Keratinocyte (primary cell): ENCODE data around the gene RERG. TPM values are rescaled to one million over a fixed set of nuclear protein-coding genes. Genes with fewer than 3 reads are reported as not detected.

Experiments used
- DNase-seq: peaks from one replicate; pipeline ENCODE4 v3.0.0-alpha.2; 2011; ENCODE audit warnings: low read depth, missing footprints, low spot score
- FAIRE-seq: peaks from 2 replicates; lab custom pipeline; 2011; peaks lifted over from hg19 to GRCh38; lab: Jason Lieb, UNC
- H2AFZ ChIP-seq: 2 replicates; pipeline ENCODE4 v1.6.0; 2012; ENCODE audit warnings: low read length, control low read depth, inconsistent platforms; ENCODE audit not compliant: control insufficient read depth
- H3K27ac ChIP-seq: 2 replicates; pipeline ENCODE4 v1.5.1; 2011; ENCODE audit warnings: low read length; ENCODE audit not compliant: control insufficient read depth, insufficient read depth
- H3K27me3 ChIP-seq: 3 replicates; pipeline ENCODE4 v1.6.0; 2011; ENCODE audit warnings: low read length; ENCODE audit not compliant: control insufficient read depth, insufficient read depth; ENCODE audit errors: extremely low read depth
- H3K36me3 ChIP-seq, 2 experiments: 2 replicates in 1 of 2; 3 replicates in 1 of 2; pipeline ENCODE4 v1.5.1; 2011; ENCODE audit warnings: low read length in 2 of 2, mild to moderate bottlenecking in 1 of 2; ENCODE audit not compliant: control insufficient read depth in 2 of 2, insufficient read depth in 2 of 2; ENCODE audit errors: extremely low read depth in 1 of 2
- H3K4me1 ChIP-seq: 3 replicates; pipeline ENCODE4 v1.5.1; 2011; ENCODE audit warnings: low read length; ENCODE audit not compliant: control insufficient read depth, insufficient read depth; ENCODE audit errors: extremely low read depth
- H3K4me2 ChIP-seq: 3 replicates; pipeline ENCODE4 v1.6.0; 2011; ENCODE audit warnings: low read depth, low read length; ENCODE audit not compliant: control insufficient read depth, insufficient read depth; ENCODE audit errors: extremely low read depth
- H3K4me3 ChIP-seq, 3 experiments: fragments of 200-600 bp in 1 of 3; sonication (generic) in 1 of 3; 2 replicates in 2 of 3; 3 replicates in 1 of 3; pipeline ENCODE4 v1.5.1; 2011 to 2016; ENCODE audit warnings: low read length in 3 of 3, mild to moderate bottlenecking in 3 of 3, control low read depth in 2 of 3, inconsistent platforms in 1 of 3, low read depth in 1 of 3, mixed read lengths in 1 of 3, mixed run types in 1 of 3, moderate library complexity in 1 of 3; ENCODE audit not compliant: control insufficient read depth in 2 of 3, insufficient read depth in 2 of 3; ENCODE audit errors: extremely low read depth in 1 of 3
- H3K79me2 ChIP-seq: 2 replicates; pipeline ENCODE4 v1.6.0; 2012; ENCODE audit warnings: low read length; ENCODE audit not compliant: control insufficient read depth, insufficient read depth
- H3K9ac ChIP-seq: 3 replicates; pipeline ENCODE4 v1.6.0; 2011; ENCODE audit warnings: low read length; ENCODE audit not compliant: control insufficient read depth, insufficient read depth; ENCODE audit errors: extremely low read depth
- H3K9me1 ChIP-seq: 3 replicates; pipeline ENCODE4 v1.6.0; 2011; ENCODE audit warnings: low read length; ENCODE audit not compliant: control insufficient read depth, insufficient read depth; ENCODE audit errors: extremely low read depth
- H3K9me3 ChIP-seq: 2 replicates; pipeline ENCODE4 v1.5.1; 2012; ENCODE audit warnings: low read depth, low read length; ENCODE audit not compliant: control insufficient read depth
- H4K20me1 ChIP-seq: 3 replicates; pipeline ENCODE4 v1.6.0; 2011; ENCODE audit warnings: low read length; ENCODE audit not compliant: control insufficient read depth, insufficient read depth; ENCODE audit errors: extremely low read depth
- EZH2 ChIP-seq: IDR thresholded peaks from one replicate; pipeline ENCODE4 v1.6.1; 2012; ENCODE audit warnings: inconsistent platforms, mild to moderate bottlenecking, low read length, moderate library complexity
- dilution Hi-C: fragments of 300-500 bp; cut with MboI; formaldehyde crosslinking; loops from one replicate; pipeline ENCODE4 v1.7.0; 2020; ENCODE audit warnings: low sequenced_read_pairs; ENCODE audit not compliant: extremely low pct_ligation_motif_present
- polyA plus RNA-seq, 5 experiments: library from polyadenylated mRNA; depleted of rRNA in 3 of 5; stranded (reverse) in 3 of 5; stranded (forward) in 1 of 5; unstranded in 1 of 5; fragments of >200 nt; gene quantifications; 1 replicate in 1 of 5; 2 replicates in 3 of 5; 3 replicates in 1 of 5; pipeline versions ENCODE4 v1.2.1 to v1.2.3, GENCODE V29; 2011 to 2012; ENCODE audit warnings: missing spikeins in 2 of 5, low read depth in 1 of 5, low replicate concordance in 1 of 5
- TF ChIP-seq, protein P1 (sequence below), 3 experiments: IDR thresholded peaks in 1 of 3; conservative IDR thresholded peaks in 1 of 3; optimal IDR thresholded peaks in 1 of 3; 2 replicates in 2 of 3; 3 replicates in 1 of 3; pipeline versions ENCODE3 to v1.5.1; 2011; ENCODE audit warnings: low read length in 3 of 3, mild to moderate bottlenecking in 3 of 3, moderate library complexity in 2 of 3, control low read depth in 1 of 3, inconsistent platforms in 1 of 3; ENCODE audit not compliant: insufficient read depth in 2 of 3; ENCODE audit errors: extremely low read depth in 1 of 3

The RERG gene
- polyA plus RNA-seq, 1 donor (not counting 4 experiments of a cell fraction or from before 2014, with no cell fraction given) = not detected

DNA sequence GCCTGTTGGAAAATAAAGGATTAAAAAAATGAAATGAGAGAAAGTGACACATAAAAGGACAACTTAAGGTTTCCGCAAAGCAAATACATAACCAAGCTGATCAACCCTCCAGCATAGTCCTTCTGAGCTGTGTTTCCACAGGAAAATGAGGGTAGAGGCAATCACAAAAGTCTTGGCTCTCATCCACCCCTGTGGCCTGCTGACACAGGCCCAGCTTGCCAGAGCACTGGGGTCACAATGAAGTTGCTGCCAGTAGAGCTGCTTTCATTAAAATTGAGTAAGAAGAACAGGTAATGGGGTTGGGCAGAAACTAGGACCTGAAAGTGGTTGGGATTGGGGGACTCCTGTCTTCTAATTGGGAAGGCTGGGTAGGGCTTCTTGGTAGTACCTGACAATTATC is 65.9 kb downstream of the RERG start:
- H3K4me2 ChIP-seq = no peak overlapping the region
- DNase-seq (no peak), FAIRE-seq (peak; percentile 34)
- no peaks in the 10 kb centered on the region for H3K36me3 ChIP-seq
- peaks cover 5% of the 10 kb centered on the region for H3K4me1 ChIP-seq
- H3K9me1 ChIP-seq = no peaks in the 10 kb centered on the region
- dilution Hi-C loops = no loop called here
- H3K9me3 ChIP-seq = no peaks in the 10 kb centered on the region
- H3K4me3 ChIP-seq = no peak overlapping the region
- no peak overlapping the region for H3K9ac ChIP-seq
- no peaks in the 10 kb centered on the region for H4K20me1 ChIP-seq
- H3K27me3 ChIP-seq = no peaks in the 10 kb centered on the region
- no peak overlapping the region for H3K27ac ChIP-seq
- no peak overlapping the region for H2AFZ ChIP-seq
- no peaks in the 10 kb centered on the region for H3K79me2 ChIP-seq
- TF ChIP-seq, protein P1, sequence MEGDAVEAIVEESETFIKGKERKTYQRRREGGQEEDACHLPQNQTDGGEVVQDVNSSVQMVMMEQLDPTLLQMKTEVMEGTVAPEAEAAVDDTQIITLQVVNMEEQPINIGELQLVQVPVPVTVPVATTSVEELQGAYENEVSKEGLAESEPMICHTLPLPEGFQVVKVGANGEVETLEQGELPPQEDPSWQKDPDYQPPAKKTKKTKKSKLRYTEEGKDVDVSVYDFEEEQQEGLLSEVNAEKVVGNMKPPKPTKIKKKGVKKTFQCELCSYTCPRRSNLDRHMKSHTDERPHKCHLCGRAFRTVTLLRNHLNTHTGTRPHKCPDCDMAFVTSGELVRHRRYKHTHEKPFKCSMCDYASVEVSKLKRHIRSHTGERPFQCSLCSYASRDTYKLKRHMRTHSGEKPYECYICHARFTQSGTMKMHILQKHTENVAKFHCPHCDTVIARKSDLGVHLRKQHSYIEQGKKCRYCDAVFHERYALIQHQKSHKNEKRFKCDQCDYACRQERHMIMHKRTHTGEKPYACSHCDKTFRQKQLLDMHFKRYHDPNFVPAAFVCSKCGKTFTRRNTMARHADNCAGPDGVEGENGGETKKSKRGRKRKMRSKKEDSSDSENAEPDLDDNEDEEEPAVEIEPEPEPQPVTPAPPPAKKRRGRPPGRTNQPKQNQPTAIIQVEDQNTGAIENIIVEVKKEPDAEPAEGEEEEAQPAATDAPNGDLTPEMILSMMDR (optimal IDR thresholded peaks at IDR 0.05 in 1 of 3, IDR thresholded peaks at IDR 0.05 in 1 of 3, conservative IDR thresholded peaks at IDR 0.05 in 1 of 3; ENCODE audit: extremely low read depth in 1 of 3, insufficient read depth in 2 of 3, low read length in 3 of 3) = no peak
- TF ChIP-seq EZH2 = no peak

DNA sequence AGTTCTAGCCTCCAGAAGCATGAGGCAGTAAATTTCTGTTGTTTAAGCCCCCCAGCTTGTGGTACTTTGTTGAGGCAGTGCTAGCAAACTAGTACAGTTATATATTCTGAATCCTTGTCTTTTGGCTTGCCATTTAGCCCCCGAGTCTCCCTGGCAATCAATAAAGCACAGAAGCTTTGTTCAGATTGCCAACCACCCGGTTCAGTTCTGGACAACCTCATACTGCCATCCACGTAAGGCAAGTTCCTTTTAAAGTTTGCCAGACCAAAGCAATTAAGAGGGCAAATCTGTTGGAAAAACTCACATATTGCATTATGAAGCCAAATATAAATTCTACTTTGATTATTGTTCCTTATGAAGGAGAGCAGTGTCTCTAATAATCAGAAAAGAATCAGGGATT is 67.1 kb downstream of the RERG start:
- Histone ChIP-seq H4K20me1 (no peaks in the 10 kb centered on the region), H3K27me3 (no peaks in the 10 kb centered on the region), H3K4me3 (no peak overlapping the region), H3K9me3 (no peaks in the 10 kb centered on the region), H3K9me1 (no peaks in the 10 kb centered on the region), H3K4me2 (no peak overlapping the region), H3K79me2 (no peaks in the 10 kb centered on the region), H2AFZ (no peak overlapping the region), H3K27ac (no peak overlapping the region), H3K4me1 (peaks cover 5% of the 10 kb centered on the region), H3K36me3 (no peaks in the 10 kb centered on the region), H3K9ac (no peak overlapping the region)
- dilution Hi-C loops = no loop called here
- DNase-seq (no peak), FAIRE-seq (no peak)
- TF ChIP-seq EZH2 = no peak
- TF ChIP-seq, protein P1 (optimal IDR thresholded peaks at IDR 0.05 in 1 of 3, IDR thresholded peaks at IDR 0.05 in 1 of 3, conservative IDR thresholded peaks at IDR 0.05 in 1 of 3; ENCODE audit: extremely low read depth in 1 of 3, insufficient read depth in 2 of 3, low read length in 3 of 3) = no peak
